ENCODE data around the gene TSGA10IP.
"Not testable (repeated sequence)": the region's sequence is repeated elsewhere in the genome, so short reads cannot be mapped to it uniquely, and the experiment has no call there.

Gene TSGA10IP

GRCh38 chr11:65947603-65948125, 2.4 kb downstream of the TSGA10IP start:
- DNase-seq = no peak

- DNase-seq = not testable (repeated sequence)
These were observed 5.4 kb downstream of the TSGA10IP start for GRCh38 chr11:65950711-65951110.

GRCh38 chr11:65951641-65952040, 6.4 kb downstream of the TSGA10IP start:
- not testable (repeated sequence) for DNase-seq

- DNase-seq = no peak
These were observed 6.8 kb downstream of the TSGA10IP start for GRCh38 chr11:65952052-65952521.

- no peak for DNase-seq
These were observed 8.2 kb downstream of the TSGA10IP start for GRCh38 chr11:65953471-65953870.

GRCh38 chr11:65954771-65955170, 9.5 kb downstream of the TSGA10IP start:
- DNase-seq = no peak

GRCh38 chr11:65958291-65958690, 13.0 kb downstream of the TSGA10IP start:
- DNase-seq = no peak

- DNase-seq = no peak
These were observed 13.6 kb downstream of the TSGA10IP start for GRCh38 chr11:65958774-65959420.

GRCh38 chr11:65960824-65961266, 15.6 kb downstream of the TSGA10IP start:
- DNase-seq = no peak

- DNase-seq = peak; percentile 99
These were observed 16.2 kb downstream of the TSGA10IP start, which contains the start of gene SART1 for GRCh38 chr11:65961267-65962140. Gene SART1 (plus strand): TSS chr11:65961734. CDS start chr11:65961781, 47 bp downstream.

- DNase-seq = no peak
These were observed 16.9 kb downstream of the TSGA10IP start for GRCh38 chr11:65962141-65962564.

- DNase-seq = no peak
These were observed 19.6 kb downstream of the TSGA10IP start for GRCh38 chr11:65964906-65965305.

- no peak for DNase-seq
These were observed 20.9 kb downstream of the TSGA10IP start for GRCh38 chr11:65965986-65966762.

GRCh38 chr11:65967329-65967934, 22.2 kb downstream of the TSGA10IP start:
- no peak for DNase-seq

GRCh38 chr11:65968600-65969482, 23.6 kb downstream of the TSGA10IP start:
- no peak for DNase-seq

- DNase-seq = no peak
These were observed 26.8 kb downstream of the TSGA10IP start for GRCh38 chr11:65972116-65972515.

- DNase-seq = no peak
These were observed 28.3 kb downstream of the TSGA10IP start for GRCh38 chr11:65973439-65974110.

- DNase-seq = no peak
These were observed 30.5 kb downstream of the TSGA10IP start for GRCh38 chr11:65975771-65976170.

GRCh38 chr11:65976216-65977176, 31.2 kb downstream of the TSGA10IP start:
- DNase-seq = no peak
